Neural progenitor cell (in vitro differentiated cells): Measurements from ENCODE around the gene STOM. TPM values are rescaled to one million over a fixed set of nuclear protein-coding genes. Genes with fewer than 3 reads are reported as not detected.
A peak's percentile ranks its signal among the peaks of the same experiment; 100 is the strongest.

Experiments used
- DNase-seq: peaks from one replicate; pipeline ENCODE4 v3.0.0-alpha.2; 2016; ENCODE audit warnings: low spot score
- H2AFZ ChIP-seq: fragments of 200-600 bp; sonication (generic); replicated peaks from 2 replicates; pipeline ENCODE4 v1.6.1; 2016; ENCODE audit warnings: antibody characterized with exemption
- H3F3A ChIP-seq: fragments of 200-600 bp; sonication (generic); 2 replicates; pipeline ENCODE4 v1.6.1; 2016; ENCODE audit warnings: antibody characterized with exemption, low read depth
- H3K27ac ChIP-seq: fragments of 200-600 bp; sonication (generic); 2 replicates; pipeline ENCODE4 v1.5.1; 2016; ENCODE audit warnings: mild to moderate bottlenecking
- H3K27me3 ChIP-seq: fragments of 200-600 bp; sonication (generic); 2 replicates; pipeline ENCODE4 v1.6.1; 2016; ENCODE audit warnings: mild to moderate bottlenecking, moderate library complexity
- H3K36me3 ChIP-seq: fragments of 200-600 bp; sonication (generic); 2 replicates; pipeline ENCODE4 v1.5.1; 2016
- H3K4me1 ChIP-seq: fragments of 200-600 bp; sonication (generic); 2 replicates; pipeline ENCODE4 v1.6.1; 2016; ENCODE audit warnings: mixed run types
- H3K4me2 ChIP-seq: fragments of 200-600 bp; sonication (generic); 2 replicates; pipeline ENCODE4 v1.6.1; 2016
- H3K4me3 ChIP-seq: fragments of 200-600 bp; sonication (generic); 2 replicates; pipeline ENCODE4 v1.5.1; 2016
- H3K79me2 ChIP-seq: fragments of 200-600 bp; sonication (generic); 2 replicates; pipeline ENCODE4 v1.6.1; 2016; ENCODE audit warnings: low read depth
- H3K9ac ChIP-seq: fragments of 200-600 bp; sonication (generic); 2 replicates; pipeline ENCODE4 v1.6.1; 2016
- H3K9me3 ChIP-seq: fragments of 200-600 bp; sonication (generic); 2 replicates; pipeline ENCODE4 v1.5.1; 2016; ENCODE audit warnings: low read depth
- H4K20me1 ChIP-seq: fragments of 200-600 bp; sonication (generic); 2 replicates; pipeline ENCODE4 v1.6.1; 2016; ENCODE audit warnings: low read depth
- H3K27ac Mint-ChIP-seq: 3 replicates; pipeline ENCODE4 v1.8.0; 2021; ENCODE audit warnings: mixed read lengths
- H3K27me3 Mint-ChIP-seq: 2 replicates; pipeline ENCODE4 v1.8.0; 2022; ENCODE audit warnings: low read depth, mild to moderate bottlenecking, inconsistent platforms, moderate library complexity, mixed read lengths; ENCODE audit not compliant: insufficient read depth
- H3K36me3 Mint-ChIP-seq: 3 replicates; pipeline ENCODE4 v1.8.0; 2021; ENCODE audit warnings: mixed read lengths
- H3K4me1 Mint-ChIP-seq: 3 replicates; pipeline ENCODE4 v1.8.0; 2021; ENCODE audit warnings: mixed read lengths
- H3K4me3 Mint-ChIP-seq: 3 replicates; pipeline ENCODE4 v1.8.0; 2021; ENCODE audit warnings: mild to moderate bottlenecking, moderate library complexity, mixed read lengths
- H3K9me3 Mint-ChIP-seq: 3 replicates; pipeline ENCODE4 v1.8.0; 2020; ENCODE audit warnings: mixed read lengths
- CTCF ChIP-seq: fragments of 200-600 bp; sonication (generic); IDR thresholded peaks from 2 replicates; pipeline ENCODE4 v1.5.1; 2017; ENCODE audit warnings: antibody characterized with exemption, mild to moderate bottlenecking
- EZH2 ChIP-seq: fragments of 200-600 bp; sonication (generic); IDR thresholded peaks from 2 replicates; pipeline ENCODE4 v1.6.1; 2017; ENCODE audit warnings: antibody characterized with exemption, mild to moderate bottlenecking, moderate library complexity
- EZH2phosphoT487 ChIP-seq: fragments of 200-600 bp; sonication (generic); IDR thresholded peaks from 2 replicates; pipeline ENCODE4 v1.6.1; 2017; ENCODE audit warnings: antibody characterized with exemption
- total RNA-seq: library from RNA; depleted of rRNA; stranded (reverse); fragments of >200 nt; gene quantifications from 2 replicates; pipeline ENCODE4 v1.2.3, GENCODE V29; 2015; ENCODE audit warnings: low replicate concordance

STOM gene
- total RNA-seq, 1 donor from 2014 or later = 99.4 TPM

DNA sequence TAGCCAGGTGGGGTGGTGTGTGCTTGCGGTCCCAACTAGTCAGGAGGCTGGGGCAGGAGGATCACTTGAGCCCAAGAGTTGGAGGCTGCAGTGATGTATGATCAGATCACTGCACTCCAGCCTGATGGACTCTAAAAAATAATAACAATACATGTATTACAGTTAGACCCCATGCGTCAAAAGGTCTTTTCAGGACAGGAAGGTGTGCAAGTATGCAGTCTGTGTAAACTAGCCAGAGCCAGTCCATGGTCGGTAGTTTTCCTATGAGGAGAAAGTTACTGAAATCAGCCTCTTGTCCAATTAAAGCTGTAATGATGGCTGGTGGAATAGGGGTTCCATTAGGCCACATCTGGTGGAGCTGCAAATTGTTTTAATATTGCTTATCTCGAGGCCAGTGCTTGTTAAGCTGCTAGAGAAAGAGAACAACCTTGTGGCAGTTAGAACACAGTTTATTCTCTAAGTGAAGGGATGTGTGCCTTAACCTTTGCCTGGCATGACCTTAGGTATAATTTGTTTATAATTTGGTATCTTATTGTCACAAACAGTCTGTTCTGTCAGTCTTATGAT, 1.5 kb upstream of the STOM start:
- H3K36me3 Mint-ChIP-seq = no peaks in the 10 kb centered on the region

GRCh38 chr9:121368745-121369144, 1.3 kb downstream of the STOM start:
- peak overlapping the region; percentile 80 for H3K4me2 ChIP-seq
- DNase-seq = no peak

More for the DNA sequence above, 1.5 kb upstream of the STOM start:
- H4K20me1 ChIP-seq = no peaks in the 10 kb centered on the region
- H3K36me3 ChIP-seq = no peaks in the 10 kb centered on the region
- H3K79me2 ChIP-seq = peaks cover 16% of the 10 kb centered on the region
- Mint-ChIP-seq H3K27ac (no peak overlapping the region), H3K27me3 (peaks cover 16% of the 10 kb centered on the region), H3K9me3 (peaks cover 4% of the 10 kb centered on the region), H3K4me3 (peak overlapping the region; percentile 67), H3K4me1 (peaks cover 17% of the 10 kb centered on the region)
- H3K4me3 ChIP-seq = no peak overlapping the region
- no peak overlapping the region for H2AFZ ChIP-seq
- TF ChIP-seq CTCF = no peak
- no peak for TF ChIP-seq EZH2
- no peak for TF ChIP-seq EZH2phosphoT487
- peaks cover 19% of the 10 kb centered on the region for H3K4me1 ChIP-seq
- no peaks in the 10 kb centered on the region for H3K27me3 ChIP-seq
- no peak for DNase-seq
- no peak overlapping the region for H3K4me2 ChIP-seq
- no peaks in the 10 kb centered on the region for H3K9me3 ChIP-seq
- H3F3A ChIP-seq = peaks cover 21% of the 10 kb centered on the region
- H3K9ac ChIP-seq = no peak overlapping the region
- H3K27ac ChIP-seq = no peak overlapping the region

DNA sequence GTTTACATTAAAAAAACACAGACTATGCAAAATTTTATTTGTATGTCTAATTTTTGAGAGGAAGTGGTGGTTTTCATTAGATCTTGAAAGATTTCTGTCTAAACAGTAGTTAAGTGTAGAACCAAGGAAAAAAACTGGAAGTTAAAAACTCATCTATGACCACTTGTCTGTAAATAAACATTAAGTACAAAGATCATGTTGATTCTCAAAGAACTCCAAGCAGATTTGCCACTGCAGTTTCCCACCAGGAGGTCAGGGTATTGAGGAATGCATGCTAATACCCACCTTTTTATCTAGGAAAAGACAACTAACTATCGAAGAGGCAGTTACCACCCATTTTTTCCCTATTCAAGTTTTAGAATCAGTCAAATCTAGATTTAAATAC, 1.9 kb downstream of the STOM start:
- peak overlapping the region; percentile 90 for H3K27ac ChIP-seq
- no peaks in the 10 kb centered on the region for H3K36me3 ChIP-seq
- H3K9ac ChIP-seq = no peak overlapping the region
- no peaks in the 10 kb centered on the region for H3K36me3 Mint-ChIP-seq
- no peak overlapping the region for H2AFZ ChIP-seq
- no peak overlapping the region for H3K4me3 Mint-ChIP-seq
- peaks cover 4% of the 10 kb centered on the region for H3K9me3 Mint-ChIP-seq
- no peak overlapping the region for H3K27ac Mint-ChIP-seq
- peaks cover 46% of the 10 kb centered on the region for H3K4me1 ChIP-seq
- peaks cover 21% of the 10 kb centered on the region for H3F3A ChIP-seq
- H4K20me1 ChIP-seq = no peaks in the 10 kb centered on the region
- peaks cover 20% of the 10 kb centered on the region for H3K4me1 Mint-ChIP-seq
- peak overlapping the region; percentile 60 for H3K4me3 ChIP-seq
- H3K79me2 ChIP-seq = peaks cover 51% of the 10 kb centered on the region
- no peak for TF ChIP-seq EZH2phosphoT487
- no peak for TF ChIP-seq CTCF
- TF ChIP-seq EZH2 = no peak
- H3K27me3 Mint-ChIP-seq = peaks cover 16% of the 10 kb centered on the region
- H3K4me2 ChIP-seq = peak overlapping the region; percentile 80
- no peaks in the 10 kb centered on the region for H3K9me3 ChIP-seq
- H3K27me3 ChIP-seq = no peaks in the 10 kb centered on the region
- DNase-seq = peak; percentile 59

More at GRCh38 chr9:121368745-121369144, 1.3 kb downstream of the STOM start:
- no peak overlapping the region for H3K27ac ChIP-seq
- peaks cover 21% of the 10 kb centered on the region for H3F3A ChIP-seq
- Mint-ChIP-seq H3K27ac (no peak overlapping the region), H3K4me3 (peak overlapping the region; percentile 83), H3K9me3 (peaks cover 4% of the 10 kb centered on the region), H3K36me3 (no peaks in the 10 kb centered on the region), H3K27me3 (peaks cover 16% of the 10 kb centered on the region), H3K4me1 (peaks cover 20% of the 10 kb centered on the region)
- peak overlapping the region; percentile 60 for H3K4me3 ChIP-seq
- no peak overlapping the region for H3K9ac ChIP-seq
- no peak overlapping the region for H2AFZ ChIP-seq
- no peaks in the 10 kb centered on the region for H4K20me1 ChIP-seq
- H3K36me3 ChIP-seq = no peaks in the 10 kb centered on the region
- H3K9me3 ChIP-seq = no peaks in the 10 kb centered on the region
- TF ChIP-seq CTCF (no peak), EZH2phosphoT487 (no peak), EZH2 (no peak)
- H3K27me3 ChIP-seq = no peaks in the 10 kb centered on the region
- peaks cover 40% of the 10 kb centered on the region for H3K4me1 ChIP-seq
- peaks cover 45% of the 10 kb centered on the region for H3K79me2 ChIP-seq
